B cell (primary cell): ENCODE results near the gene CPLX3. TPM values are rescaled to one million over a fixed set of nuclear protein-coding genes. Genes with fewer than 3 reads are reported as not detected.

ENCODE experiments used
- ATAC-seq: fragments of 200-7000 bp; cut with Tn5 transposase; one replicate; pipeline ENCODE4 v1.10.0; 2021; ENCODE audit warnings: low read depth, mild to moderate bottlenecking, moderate number of reproducible peaks, moderate library complexity
- CTCF ChIA-PET: fragments of 350-600 bp; sonication (Branson Sonifier 250); formaldehyde crosslinking; loops from one replicate; lab custom pipeline; 2021; ENCODE audit warnings: antibody characterized with exemption, inconsistent platforms; lab: Charles Lee
- POLR2A ChIA-PET: fragments of 350-600 bp; sonication (Branson Sonifier 250); formaldehyde crosslinking; loops from one replicate; lab custom pipeline; 2021; ENCODE audit warnings: antibody characterized with exemption; lab: Charles Lee
- DNase-seq: peaks from one replicate; pipeline ENCODE4 v3.0.0; 2013
- H2AFZ ChIP-seq: 2 replicates; pipeline ENCODE4 v1.6.1; 2012; ENCODE audit warnings: mild to moderate bottlenecking, low read depth, low read length; ENCODE audit not compliant: insufficient read depth, poor library complexity, severe bottlenecking
- H3K27ac ChIP-seq, 2 donors: 1 replicate in 1 of 2; 2 replicates in 1 of 2; pipeline ENCODE4 v1.5.1; 2012 to 2013; ENCODE audit warnings: low read length in 2 of 2, mild to moderate bottlenecking in 2 of 2, moderate library complexity in 1 of 2
- H3K27me3 ChIP-seq, 4 experiments: fragments of 200-600 bp in 1 of 4; sonication (generic) in 1 of 4; replicated peaks in 1 of 4; 1 replicate in 2 of 4; 2 replicates in 2 of 4; pipeline versions ENCODE4 v1.6.1 to v1.7.0; 2013 to 2016; ENCODE audit warnings: low read length in 3 of 4, mild to moderate bottlenecking in 2 of 4, mixed read lengths in 1 of 4, moderate library complexity in 1 of 4; ENCODE audit not compliant: insufficient read depth in 4 of 4, control insufficient read depth in 3 of 4; ENCODE audit errors: control extremely low read depth in 1 of 4
- H3K36me3 ChIP-seq, 2 experiments: replicated peaks in 1 of 2; 1 replicate in 1 of 2; 2 replicates in 1 of 2; pipeline versions ENCODE4 v1.6.1 to v1.7.1; 2013; ENCODE audit warnings: low read length in 1 of 2; ENCODE audit not compliant: insufficient read depth in 2 of 2, control insufficient read depth in 1 of 2; ENCODE audit errors: control extremely low read depth in 1 of 2, extremely low read depth in 1 of 2
- H3K4me1 ChIP-seq, 2 donors: fragments of 200-600 bp in 1 of 2; sonication (generic) in 1 of 2; 1 replicate in 1 of 2; 2 replicates in 1 of 2; pipeline versions ENCODE4 v1.5.1 to v1.6.1; 2013 to 2017; ENCODE audit warnings: low read length in 2 of 2; ENCODE audit not compliant: control insufficient read depth in 2 of 2, insufficient read depth in 2 of 2
- H3K4me2 ChIP-seq: replicated peaks from 2 replicates; pipeline ENCODE3; 2012; ENCODE audit warnings: mild to moderate bottlenecking, low read depth, low read length; ENCODE audit not compliant: poor library complexity, severe bottlenecking
- H3K4me3 ChIP-seq, 5 experiments: fragments of 200-600 bp in 1 of 5; sonication (generic) in 1 of 5; 1 replicate in 3 of 5; 2 replicates in 2 of 5; pipeline versions ENCODE4 v1.5.1 to v1.7.0; 2011 to 2016; ENCODE audit warnings: low read length in 4 of 5, mild to moderate bottlenecking in 4 of 5, low read depth in 2 of 5, control low read depth in 1 of 5, moderate library complexity in 1 of 5; ENCODE audit not compliant: insufficient read depth in 1 of 5; ENCODE audit errors: control extremely low read depth in 1 of 5, extremely low read depth in 1 of 5
- H3K79me2 ChIP-seq: fragments of 200-600 bp; sonication (generic); one replicate; pipeline ENCODE4 v1.6.0; 2016; ENCODE audit warnings: low read length; ENCODE audit not compliant: control insufficient read depth, insufficient read depth
- H3K9ac ChIP-seq: fragments of 200-600 bp; sonication (generic); 2 replicates; pipeline ENCODE4 v1.6.1; 2017; ENCODE audit warnings: mild to moderate bottlenecking, low read length, moderate library complexity
- H3K9me3 ChIP-seq, 3 donors: one replicate each; pipeline versions ENCODE4 v1.6.1 to v1.7.1; 2013; ENCODE audit warnings: low read length in 2 of 3; ENCODE audit not compliant: control insufficient read depth in 2 of 3, insufficient read depth in 1 of 3; ENCODE audit errors: control extremely low read depth in 1 of 3
- H4K20me1 ChIP-seq: 2 replicates; pipeline ENCODE4 v1.6.0; 2012; ENCODE audit warnings: mild to moderate bottlenecking, low read length; ENCODE audit not compliant: insufficient read depth, control insufficient read depth, poor library complexity, severe bottlenecking
- H3K27ac Mint-ChIP-seq: one replicate; pipeline ENCODE4 v1.8.0; 2021; ENCODE audit warnings: mixed read lengths
- H3K27me3 Mint-ChIP-seq: one replicate; pipeline ENCODE4 v1.8.0; 2021; ENCODE audit warnings: mixed read lengths
- H3K4me1 Mint-ChIP-seq: one replicate; pipeline ENCODE4 v1.8.0; 2021; ENCODE audit warnings: mixed read lengths
- H3K4me3 Mint-ChIP-seq: one replicate; pipeline ENCODE4 v1.8.0; 2021; ENCODE audit warnings: mixed read lengths
- H3K9me3 Mint-ChIP-seq: one replicate; pipeline ENCODE4 v1.8.0; 2022; ENCODE audit warnings: mixed read lengths; ENCODE audit not compliant: insufficient read depth
- CTCF ChIP-seq: fragments of 200-600 bp; IDR thresholded peaks from one replicate; pipeline ENCODE4 v1.8.0; 2022; ENCODE audit warnings: antibody characterized with exemption, mild to moderate bottlenecking
- EZH2 ChIP-seq: IDR thresholded peaks from 2 replicates; pipeline ENCODE4 v1.6.1; 2012; ENCODE audit warnings: borderline replicate concordance, low read depth, mild to moderate bottlenecking, moderate library complexity, low read length; ENCODE audit not compliant: insufficient read depth, poor library complexity, severe bottlenecking
- WGBS: methylation state at CpG from one replicate; pipeline ENCODE4 v1.1.5; 2013; ENCODE audit warnings: missing lambda C conversion rate; ENCODE audit not compliant: insufficient coverage; 5-methylcytosine and 5-hydroxymethylcytosine counted together
- intact Hi-C: fragments of 100-400 bp; cut with micrococcal nuclease; formaldehyde crosslinking; loops from one replicate; pipeline ENCODE4 v1.10.0; 2022
- polyA plus RNA-seq: library from polyadenylated mRNA; depleted of rRNA; stranded (reverse); fragments of >200 nt; gene quantifications from 2 replicates; pipeline ENCODE4 v1.2.3, GENCODE V29; 2012
- total RNA-seq, 2 donors: library from RNA; stranded (reverse); fragments of 120-200 nt in 1 of 2; gene quantifications; 1 replicate in 1 of 2; 2 replicates in 1 of 2; pipeline versions ENCODE4 v1.2.3 to v1.2.4, GENCODE V29; 2013 to 2022

CPLX3 gene
- total and polyA plus RNA-seq, 2 donors (not counting 1 experiment from before 2014, with no cell fraction given), result 0.60 TPM; not detected in 1

- H3K4me1 Mint-ChIP-seq, result peaks cover 46% of the 10 kb centered on the region
- H2AFZ ChIP-seq, result peak overlapping the region; percentile 46
- H3K4me1 ChIP-seq, result peaks cover 26 to 40% of the 10 kb centered on the region in 2 donors
- peak overlapping the region; percentile 24 to 81 for H3K27ac ChIP-seq
- no peaks in the 10 kb centered on the region for H3K27me3 Mint-ChIP-seq
- peak overlapping the region; percentile 48 for H3K4me2 ChIP-seq
- peak overlapping the region; percentile 90 for H3K27ac Mint-ChIP-seq
- H3K9ac ChIP-seq, result no peak overlapping the region
- TF ChIP-seq CTCF (no peak), EZH2 (no peak)
- ChIA-PET POLR2A (no interaction called here), CTCF (no interaction called here)
- no peaks in the 10 kb centered on the region for H3K27me3 ChIP-seq
- peak overlapping the region; percentile 45 for H3K4me3 Mint-ChIP-seq
- 75% methylated on average over 2 of the region's 4 CpGs for WGBS
- intact Hi-C loops, result no loop called here
- no peaks in the 10 kb centered on the region for H3K9me3 Mint-ChIP-seq
- no peak for ATAC-seq
- peaks cover 1 to 36% of the 10 kb centered on the region in 2 experiments for H3K36me3 ChIP-seq
- no peak overlapping the region for H3K4me3 ChIP-seq
- no peaks in the 10 kb centered on the region for H4K20me1 ChIP-seq
- H3K79me2 ChIP-seq, result peaks cover 7% of the 10 kb centered on the region
- DNase-seq, result no peak
- no peaks in the 10 kb centered on the region for H3K9me3 ChIP-seq
Measured at GRCh38 chr15:74845581-74845980, 19.2 kb downstream of the CPLX3 start.

- CTCF ChIA-PET, result interaction anchor here (0.7 to 1.4 kb wide), 4 partner anchors 15 to 76 kb away, joined by 3 to 5 read pairs (median 3); no protein-coding TSS in a partner anchor
- no peak for TF ChIP-seq EZH2
- no peak for TF ChIP-seq CTCF
- no peak for ATAC-seq
- peak overlapping the region; percentile 35 for H3K27ac Mint-ChIP-seq
- Histone ChIP-seq H2AFZ (no peak overlapping the region), H3K9me3 (no peaks in the 10 kb centered on the region), H4K20me1 (peaks cover 6% of the 10 kb centered on the region), H3K36me3 (peaks cover 1 to 55% of the 10 kb centered on the region in 2 experiments), H3K4me2 (no peak overlapping the region), H3K27me3 (no peaks in the 10 kb centered on the region), H3K4me1 (peaks cover 19 to 31% of the 10 kb centered on the region in 2 donors), H3K9ac (no peak overlapping the region), H3K79me2 (peaks cover 3% of the 10 kb centered on the region), H3K27ac (no peak overlapping the region), H3K4me3 (no peak overlapping the region)
- H3K4me3 Mint-ChIP-seq, result no peak overlapping the region
- peaks cover 32% of the 10 kb centered on the region for H3K4me1 Mint-ChIP-seq
- WGBS, result 97% methylated on average over 2 of the region's 3 CpGs
- POLR2A ChIA-PET, result no interaction called here
- no peaks in the 10 kb centered on the region for H3K27me3 Mint-ChIP-seq
- H3K9me3 Mint-ChIP-seq, result no peaks in the 10 kb centered on the region
- DNase-seq, result no peak
- intact Hi-C loops, result no loop called here
Measured at GRCh38 chr15:74847432-74847831, 21.0 kb downstream of the CPLX3 start.
